Loucy (cell line): ENCODE results near the gene DBN1.

Experiments used
- CTCF ChIP-seq: fragments of 200-600 bp; sonication (generic); conservative IDR thresholded peaks from 2 replicates; pipeline ENCODE4 v1.5.1; 2014; ENCODE audit warnings: mild to moderate bottlenecking, antibody characterized with exemption, low read length
- EZH2phosphoT487 ChIP-seq: fragments of 200-600 bp; IDR thresholded peaks from 2 replicates; pipeline ENCODE4 v1.6.1; 2018; ENCODE audit warnings: antibody characterized with exemption, mild to moderate bottlenecking, moderate library complexity, borderline replicate concordance

DNA sequence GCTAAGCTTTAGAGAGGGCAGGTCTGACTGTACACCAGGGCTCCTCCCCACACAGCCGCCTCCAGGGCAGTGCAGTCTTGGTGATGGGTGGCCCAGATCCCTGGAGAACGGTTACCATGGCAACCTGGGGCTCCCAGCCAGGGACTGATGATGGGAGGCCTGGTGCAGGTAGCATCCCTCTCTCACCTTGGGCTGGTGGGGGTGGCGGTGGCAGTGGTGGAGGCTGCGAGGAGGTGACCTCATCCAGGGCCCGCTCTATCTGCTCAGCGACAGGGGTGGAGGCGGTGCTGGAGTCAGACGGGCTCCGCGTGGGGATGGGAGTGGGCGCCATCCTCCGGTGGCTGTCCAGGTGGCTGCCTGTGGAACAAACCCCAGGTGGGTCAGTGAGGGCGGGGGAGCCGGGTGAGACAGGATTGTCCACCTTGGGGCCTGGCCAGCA is 14.5 kb downstream of the DBN1 start:
- no peak for TF ChIP-seq CTCF
- TF ChIP-seq EZH2phosphoT487, result no peak
